NCI-H1105 treated with DMSO at 0.1 percent for 48 hours (cell line): Measurements from ENCODE around the gene EBPL.
"Not testable (repeated sequence)": the region's sequence is repeated elsewhere in the genome, so short reads cannot be mapped to it uniquely, and the experiment has no call there.

Experiments
- DNase-seq: peaks from one replicate; lab custom pipeline; 2025; lab: John Stamatoyannopoulos, UW

Gene EBPL

GRCh38 chr13:49635599-49636433 is 55.5 kb downstream of the EBPL start:
- DNase-seq: no peak

- no peak for DNase-seq
These were observed 57.6 kb downstream of the EBPL start for GRCh38 chr13:49633710-49634109.

DNA sequence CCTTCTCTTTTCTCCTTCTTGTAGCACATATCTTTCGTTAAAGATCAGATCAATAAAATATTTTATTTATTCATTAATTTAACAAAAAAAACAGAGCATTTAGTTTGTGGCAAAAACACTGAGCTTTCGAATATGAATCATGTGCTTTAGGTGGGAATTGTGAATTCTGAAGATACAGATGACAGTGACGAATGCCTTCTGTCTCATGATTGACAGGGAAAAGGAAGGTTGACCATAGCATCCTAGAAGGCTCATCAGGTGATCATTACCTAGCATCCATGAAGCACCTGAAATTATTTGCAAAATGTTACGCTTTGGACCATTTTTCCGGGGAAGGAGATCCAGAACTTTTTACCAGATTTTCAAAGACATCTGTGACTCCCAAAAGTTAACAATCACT is 59.1 kb downstream of the EBPL start:
- no peak for DNase-seq

GRCh38 chr13:49630580-49630979 is 60.7 kb downstream of the EBPL start:
- no peak for DNase-seq

GRCh38 chr13:49629947-49630346 is 61.3 kb downstream of the EBPL start:
- no peak for DNase-seq

- no peak for DNase-seq
These were observed 61.9 kb downstream of the EBPL start for GRCh38 chr13:49629196-49629938.

GRCh38 chr13:49627831-49628652 is 63.2 kb downstream of the EBPL start, which contains the start of gene ARL11:
ARL11 (plus strand) TSS chr13:49628507; CDS start chr13:49630448, 1,941 bp downstream.
- DNase-seq: no peak

DNA sequence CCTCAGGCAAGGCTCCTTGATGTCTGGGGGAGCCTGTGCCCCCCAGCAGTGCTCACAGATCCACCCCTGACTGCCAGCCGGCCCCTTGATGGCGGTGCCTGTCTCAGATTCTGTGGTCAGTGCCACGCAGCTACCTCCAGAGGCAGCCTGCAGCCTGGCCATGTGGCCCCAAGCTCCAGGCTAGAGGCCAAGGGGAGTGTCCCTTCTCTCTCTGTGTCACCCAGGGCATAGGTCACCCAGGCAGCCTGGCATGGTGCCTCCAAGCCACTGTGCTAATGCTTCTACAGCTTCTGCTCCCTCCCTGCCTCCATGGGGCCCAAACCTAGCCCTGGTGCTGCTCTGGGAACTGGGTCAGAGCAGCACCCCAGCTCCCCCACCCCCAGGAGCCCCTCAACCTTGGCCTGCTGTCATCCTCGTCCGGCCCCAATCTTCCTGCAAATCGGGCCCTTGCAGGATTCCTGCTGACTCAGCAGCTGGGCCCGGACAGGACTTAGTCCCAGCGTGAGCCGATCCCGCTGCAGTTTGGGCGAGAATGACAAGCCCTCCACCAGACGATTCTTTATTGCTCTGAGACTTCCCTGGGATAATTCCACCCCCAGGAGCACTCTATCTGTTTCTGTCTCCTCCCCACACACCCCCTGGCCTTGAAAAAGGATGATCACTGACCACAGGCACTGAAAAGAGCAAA is 65.8 kb downstream of the EBPL start:
- no peak for DNase-seq

- DNase-seq: no peak
These were observed 67.1 kb downstream of the EBPL start for GRCh38 chr13:49624229-49624628.

- DNase-seq: no peak
These were observed 68.9 kb downstream of the EBPL start for GRCh38 chr13:49622174-49622946.

DNA sequence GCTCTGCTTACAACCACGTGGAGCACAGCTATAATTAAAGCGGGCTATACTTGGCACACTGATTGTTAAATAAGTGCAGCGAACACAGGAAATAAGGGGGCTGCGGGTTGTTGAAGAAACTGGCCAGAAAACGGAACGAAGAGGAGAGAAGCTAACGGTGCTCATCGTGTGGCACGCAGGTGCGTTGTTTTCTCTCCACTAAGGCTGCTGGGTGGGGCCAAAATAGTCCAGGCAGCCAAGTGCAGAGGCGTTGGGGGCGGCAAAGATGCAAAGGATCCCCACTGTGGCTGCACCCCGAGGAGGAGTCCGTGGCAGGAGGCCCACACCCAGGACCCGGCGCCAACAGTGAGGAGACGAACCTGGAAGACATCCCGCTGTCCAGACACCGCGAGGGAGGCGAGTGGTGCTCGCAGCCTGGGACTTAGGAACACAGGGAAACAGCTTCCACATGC is 71.1 kb downstream of the EBPL start:
- no peak for DNase-seq

GRCh38 chr13:49616676-49617065 is 74.6 kb downstream of the EBPL start:
- DNase-seq: no peak

DNA sequence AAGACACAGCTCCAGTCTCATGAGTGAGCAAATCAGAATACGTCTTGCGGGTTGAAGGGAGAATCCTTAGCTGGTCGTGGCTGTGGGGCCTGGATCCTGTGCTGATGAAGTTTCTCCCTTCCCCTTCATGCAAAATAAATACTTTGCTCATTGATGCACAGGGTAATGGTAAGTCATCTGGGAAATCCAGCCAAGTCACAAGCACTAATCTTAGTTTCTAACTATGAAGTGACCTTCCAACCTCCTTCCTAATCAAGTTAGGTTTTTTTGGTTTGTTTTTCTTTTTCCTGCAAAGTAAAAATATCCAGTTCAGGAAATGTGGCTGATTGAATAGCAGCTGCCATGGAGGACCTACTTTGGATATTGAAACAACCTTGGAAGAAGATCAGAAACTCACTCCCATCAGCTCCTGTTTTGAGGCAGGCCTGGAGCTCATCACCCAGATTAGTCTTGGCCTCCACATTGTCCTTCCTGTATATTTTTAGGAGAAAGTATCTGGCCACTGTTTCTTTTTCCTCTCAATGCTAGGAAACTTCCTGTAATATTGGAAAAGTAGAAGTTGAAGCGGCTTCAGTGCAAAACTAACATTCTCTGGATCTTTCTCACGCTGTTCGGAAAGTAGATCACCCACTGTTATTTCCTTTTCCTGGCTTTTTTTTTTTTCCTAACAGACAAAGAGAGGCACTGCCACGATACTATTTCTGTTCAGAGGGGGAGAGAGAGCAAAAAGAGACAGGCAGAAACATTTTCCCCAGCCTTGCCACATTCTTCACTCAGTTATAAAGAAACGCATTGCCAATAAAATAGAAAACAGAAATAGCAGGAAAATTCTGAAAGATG is 75.2 kb downstream of the EBPL start:
- DNase-seq: no peak

- not testable (repeated sequence) for DNase-seq
These were observed 79.2 kb downstream of the EBPL start for GRCh38 chr13:49612042-49612441.
